H9 (cell line): Measurements from ENCODE around the gene PDE3A. TPM values are rescaled to one million over a fixed set of nuclear protein-coding genes. Genes with fewer than 3 reads are reported as not detected.

ENCODE experiments used
- DNase-seq: peaks from one replicate; pipeline ENCODE4 v3.0.0-alpha.2; 2017
- H2AFZ ChIP-seq: one replicate; pipeline ENCODE4 v1.6.1; 2013; ENCODE audit warnings: mild to moderate bottlenecking, low read length, control low read depth, moderate library complexity
- H2AK5ac ChIP-seq: 2 replicates; pipeline ENCODE4 v1.6.1; 2013; ENCODE audit warnings: low read length, control low read depth, mixed read lengths; ENCODE audit not compliant: insufficient read length
- H2BK120ac ChIP-seq: one replicate; pipeline ENCODE4 v1.6.1; 2013; ENCODE audit warnings: low read depth, mild to moderate bottlenecking, low read length, control low read depth, inconsistent platforms; ENCODE audit not compliant: poor library complexity, severe bottlenecking
- H2BK12ac ChIP-seq: 2 replicates; pipeline ENCODE4 v1.6.1; 2013; ENCODE audit warnings: low read length, control low read depth, mixed read lengths, low read depth; ENCODE audit not compliant: insufficient read length
- H2BK15ac ChIP-seq: 2 replicates; pipeline ENCODE4 v1.6.1; 2013; ENCODE audit warnings: low read depth, low read length, control low read depth
- H2BK20ac ChIP-seq: one replicate; pipeline ENCODE4 v1.6.1; 2013; ENCODE audit warnings: low read depth, mild to moderate bottlenecking, low read length, control low read depth, inconsistent platforms; ENCODE audit not compliant: poor library complexity, severe bottlenecking
- H2BK5ac ChIP-seq: 2 replicates; pipeline ENCODE4 v1.6.1; 2013; ENCODE audit warnings: low read length, control low read depth, mixed read lengths; ENCODE audit not compliant: insufficient read length
- H3K14ac ChIP-seq: 2 replicates; pipeline ENCODE4 v1.6.1; 2013; ENCODE audit warnings: low read length, control low read depth; ENCODE audit not compliant: insufficient read depth
- H3K18ac ChIP-seq: 2 replicates; pipeline ENCODE4 v1.6.1; 2013; ENCODE audit warnings: low read depth, mild to moderate bottlenecking, mixed read lengths, low read length, control low read depth; ENCODE audit not compliant: insufficient read length
- H3K23ac ChIP-seq: 2 replicates; pipeline ENCODE4 v1.6.1; 2013; ENCODE audit warnings: low read length, control low read depth, mixed read lengths, low read depth; ENCODE audit not compliant: insufficient read length
- H3K23me2 ChIP-seq: 2 replicates; pipeline ENCODE4 v1.6.1; 2013; ENCODE audit warnings: low read depth, mild to moderate bottlenecking, mixed read lengths, low read length, control low read depth; ENCODE audit not compliant: insufficient read length, poor library complexity, severe bottlenecking
- H3K27ac ChIP-seq: 2 replicates; pipeline ENCODE4 v1.5.1; 2013; ENCODE audit warnings: low read length, control low read depth, mixed read lengths, low read depth; ENCODE audit not compliant: insufficient read length
- H3K27me3 ChIP-seq: 2 replicates; pipeline ENCODE4 v1.6.1; 2013; ENCODE audit warnings: low read length, control low read depth, inconsistent platforms; ENCODE audit not compliant: insufficient read depth
- H3K4ac ChIP-seq: 2 replicates; pipeline ENCODE4 v1.6.1; 2013; ENCODE audit warnings: low read depth, mild to moderate bottlenecking, control low read depth, inconsistent platforms, low read length, moderate library complexity
- H3K4me1 ChIP-seq: 2 replicates; pipeline ENCODE4 v1.6.1; 2013; ENCODE audit warnings: low read length, control low read depth, inconsistent platforms; ENCODE audit not compliant: insufficient read depth
- H3K4me2 ChIP-seq: 2 replicates; pipeline ENCODE4 v1.6.1; 2013; ENCODE audit warnings: low read length, control low read depth, mixed read lengths; ENCODE audit not compliant: insufficient read length, insufficient read depth
- H3K56ac ChIP-seq: 2 replicates; pipeline ENCODE4 v1.6.1; 2013; ENCODE audit warnings: low read depth, mild to moderate bottlenecking, mixed read lengths, low read length, control low read depth; ENCODE audit not compliant: insufficient read length
- H3K79me1 ChIP-seq: 2 replicates; pipeline ENCODE4 v1.6.1; 2013; ENCODE audit warnings: low read depth, mild to moderate bottlenecking, moderate library complexity, low read length, control low read depth, inconsistent platforms; ENCODE audit not compliant: insufficient read depth, poor library complexity, severe bottlenecking
- H3K79me2 ChIP-seq: 2 replicates; pipeline ENCODE4 v1.6.1; 2013; ENCODE audit warnings: low read length, control low read depth, inconsistent platforms; ENCODE audit not compliant: insufficient read depth
- H3K9ac ChIP-seq: 2 replicates; pipeline ENCODE4 v1.6.1; 2013; ENCODE audit warnings: low read length, control low read depth, mixed read lengths; ENCODE audit not compliant: insufficient read length; ENCODE audit errors: extremely low read depth
- H3K9me3 ChIP-seq: one replicate; pipeline ENCODE4 v1.6.1; 2013; ENCODE audit warnings: low read depth, low read length, inconsistent platforms; ENCODE audit not compliant: control insufficient read depth
- H3T11ph ChIP-seq: one replicate; pipeline ENCODE4 v1.6.1; 2013; ENCODE audit warnings: mild to moderate bottlenecking, low read length, control low read depth, inconsistent platforms
- H4K20me1 ChIP-seq: one replicate; pipeline ENCODE4 v1.6.1; 2013; ENCODE audit not compliant: control insufficient read depth, insufficient read length, insufficient read depth
- H4K5ac ChIP-seq: 2 replicates; pipeline ENCODE4 v1.6.1; 2013; ENCODE audit warnings: low read depth, mild to moderate bottlenecking, mixed read lengths, low read length, control low read depth; ENCODE audit not compliant: insufficient read length
- H4K8ac ChIP-seq: replicated peaks from 2 replicates; pipeline ENCODE4 v1.6.1; 2013; ENCODE audit warnings: low read length, control low read depth, mixed read lengths, low read depth; ENCODE audit not compliant: insufficient read length
- H4K91ac ChIP-seq: 2 replicates; pipeline ENCODE4 v1.6.1; 2013; ENCODE audit warnings: low read depth, mild to moderate bottlenecking, moderate library complexity, mixed read lengths, low read length, control low read depth; ENCODE audit not compliant: insufficient read length
- H3K27ac Mint-ChIP-seq, 3 experiments: 2 replicates in 2 of 3; 3 replicates in 1 of 3; pipeline ENCODE4 v1.8.0; 2020 to 2021; ENCODE audit warnings: mixed read lengths in 3 of 3, mild to moderate bottlenecking in 1 of 3, moderate library complexity in 1 of 3
- H3K27me3 Mint-ChIP-seq: 2 replicates; pipeline ENCODE4 v1.8.0; 2021; ENCODE audit warnings: low read depth, mild to moderate bottlenecking, moderate library complexity, mixed read lengths
- H3K36me3 Mint-ChIP-seq, 3 experiments: 2 replicates in 2 of 3; 3 replicates in 1 of 3; pipeline ENCODE4 v1.8.0; 2020 to 2021; ENCODE audit warnings: low read depth in 3 of 3, mixed read lengths in 3 of 3; ENCODE audit not compliant: insufficient read depth in 1 of 3
- H3K4me1 Mint-ChIP-seq, 2 experiments: 2 replicates each; pipeline ENCODE4 v1.8.0; 2020; ENCODE audit warnings: mixed read lengths in 2 of 2
- H3K4me3 Mint-ChIP-seq, 2 experiments: 2 replicates in 1 of 2; 3 replicates in 1 of 2; pipeline ENCODE4 v1.8.0; 2020 to 2021; ENCODE audit warnings: mild to moderate bottlenecking in 2 of 2, mixed read lengths in 2 of 2, moderate library complexity in 1 of 2
- H3K9me3 Mint-ChIP-seq, 2 experiments: 2 replicates in 1 of 2; 3 replicates in 1 of 2; pipeline ENCODE4 v1.8.0; 2020; ENCODE audit warnings: mild to moderate bottlenecking in 2 of 2, mixed read lengths in 2 of 2, moderate library complexity in 1 of 2
- CTCF ChIP-seq: fragments of 200-600 bp; sonication (generic); conservative IDR thresholded peaks from 3 replicates; pipeline ENCODE4 v1.8.0; 2021; ENCODE audit warnings: antibody characterized with exemption, mild to moderate bottlenecking
- WGBS: extraction: QIAGEN DNeasy Blood & Tissue Kit; methylation state at CpG from one replicate; pipeline ENCODE4 v1.1.7; 2013; ENCODE audit warnings: missing lambda C conversion rate, low lambda C conversion rate, mixed read lengths; ENCODE audit not compliant: insufficient read length; ENCODE audit errors: extremely low coverage; 5-methylcytosine and 5-hydroxymethylcytosine counted together
- total RNA-seq: library from RNA; stranded (reverse); gene quantifications from 2 replicates; pipeline ENCODE4 v1.2.1, GENCODE V29; 2021

PDE3A gene
- total RNA-seq, 1 experiment from 2014 or later: 3.0 TPM

GRCh38 chr12:20656600-20656999 lies 288.3 kb downstream of the PDE3A start:
- no peak overlapping the region for H3K4me3 Mint-ChIP-seq
- no peak overlapping the region for H3K14ac ChIP-seq

More at GRCh38 chr12:20656600-20656999, 288.3 kb downstream of the PDE3A start:
- H2BK20ac ChIP-seq: no peak overlapping the region
- H2AK5ac ChIP-seq: no peak overlapping the region
- H3K18ac ChIP-seq: no peak overlapping the region
- H4K8ac ChIP-seq: no peak overlapping the region
- no peak overlapping the region for H3K4me2 ChIP-seq
- no peak overlapping the region for H2BK120ac ChIP-seq
- H3K56ac ChIP-seq: no peak overlapping the region
- H3K4ac ChIP-seq: no peak overlapping the region
- Mint-ChIP-seq H3K4me1 (peaks cover 14 to 18% of the 10 kb centered on the region in 2 experiments), H3K9me3 (peaks cover 25% of the 10 kb centered on the region in 2 experiments), H3K27ac (peak overlapping the region in 1 of 3 experiments; percentile 80; a peak in 1 of 7 replicates), H3K36me3 (peaks cover 20 to 43% (median 23%) of the 10 kb centered on the region in 3 experiments), H3K27me3 (no peaks in the 10 kb centered on the region)
- H3K79me2 ChIP-seq: no peaks in the 10 kb centered on the region
- no peak overlapping the region for H4K91ac ChIP-seq
- no peak for TF ChIP-seq CTCF
- no peak overlapping the region for H3K23ac ChIP-seq
- H3K4me1 ChIP-seq: no peaks in the 10 kb centered on the region
- no peak for DNase-seq
- no peak overlapping the region for H3T11ph ChIP-seq
- no peaks in the 10 kb centered on the region for H3K9me3 ChIP-seq
- WGBS: no CpG with 5 or more reads among the region's 1 CpG
- no peak overlapping the region for H2BK5ac ChIP-seq
- H3K79me1 ChIP-seq: no peaks in the 10 kb centered on the region
- no peaks in the 10 kb centered on the region for H4K20me1 ChIP-seq
- H2AFZ ChIP-seq: no peak overlapping the region
- no peak overlapping the region for H4K5ac ChIP-seq
- H2BK15ac ChIP-seq: no peak overlapping the region
- H3K27me3 ChIP-seq: no peaks in the 10 kb centered on the region
- no peak overlapping the region for H3K9ac ChIP-seq
- H2BK12ac ChIP-seq: no peak overlapping the region
- H3K27ac ChIP-seq: no peak overlapping the region
- H3K23me2 ChIP-seq: no peaks in the 10 kb centered on the region
